SH-SY5Y (cell line): ENCODE measurements around the gene SELENON.

Experiments used
- GATA2 ChIP-seq: IDR thresholded peaks from 2 replicates; pipeline ENCODE4 v1.6.1; 2011; ENCODE audit warnings: mild to moderate bottlenecking, low read depth, low read length
- GATA3 ChIP-seq: IDR thresholded peaks from 2 replicates; pipeline ENCODE4 v1.6.1; 2011; ENCODE audit warnings: low read depth, mild to moderate bottlenecking, low read length, moderate library complexity

DNA sequence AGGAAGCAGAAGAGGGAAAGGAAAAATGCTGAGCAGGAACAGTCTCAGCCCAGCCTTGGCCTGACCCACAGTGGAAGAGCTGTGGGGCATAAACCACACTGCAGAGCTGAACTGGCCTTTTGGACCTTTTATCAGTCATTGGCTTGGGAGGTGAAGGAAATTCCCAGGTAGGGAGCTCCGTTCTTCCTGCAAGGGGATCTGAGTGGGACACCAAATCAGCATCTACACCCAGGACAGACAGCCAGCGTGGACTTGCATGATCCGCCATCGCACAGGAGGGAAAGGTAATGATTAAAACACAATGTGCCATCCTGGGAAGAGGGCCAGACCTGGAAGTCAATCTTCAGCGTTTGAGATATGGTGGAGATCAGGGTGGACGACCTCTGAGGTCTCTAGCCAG is 18.6 kb downstream of the SELENON start:
- TF ChIP-seq GATA2 (no peak), GATA3 (no peak)
